Measurements from ENCODE around the gene ZNF669. TPM values are rescaled to one million over a fixed set of nuclear protein-coding genes. Genes with fewer than 3 reads are reported as not detected.

ZNF669 gene
- total and polyA plus RNA-seq, 3 donors from 2014 or later = 9.4 to 12.1 (median 10.6) TPM

- no peak for DNase-seq
- no peaks in the 10 kb centered on the region for H3K27me3 ChIP-seq
- no peak overlapping the region for H3K4me3 ChIP-seq
- H3K36me3 ChIP-seq (ENCODE audit: low read depth, missing control alignments) = no peaks in the 10 kb centered on the region
- intact Hi-C loops (cut with DNase I; ENCODE audit: low total_unique reads) = no loop called here
- no peaks in the 10 kb centered on the region for H3K9me3 ChIP-seq
- no peaks in the 10 kb centered on the region for H3K4me1 ChIP-seq
- WGBS, 2 donors = 94 to 98% methylated on average over 3 of the region's 3 CpGs
- no peak overlapping the region for H3K27ac ChIP-seq
- TF ChIP-seq POLR2A (IDR thresholded peaks at IDR 0.05) = no peak
- TF ChIP-seq CTCF (IDR thresholded peaks at IDR 0.05) = no peak
Measured at GRCh38 chr1:247064304-247064703, 39.9 kb downstream of the ZNF669 start.

- intact Hi-C loops (cut with DNase I; ENCODE audit: low total_unique reads) = no loop called here
Measured at GRCh38 chr1:247060771-247061170, 43.4 kb downstream of the ZNF669 start.

GRCh38 chr1:247056071-247056470 is 48.1 kb downstream of the ZNF669 start:
- WGBS, 2 donors = 68 to 70% methylated on average over 2 of the region's 2 CpGs
- H3K27me3 ChIP-seq = no peaks in the 10 kb centered on the region
- TF ChIP-seq POLR2A (IDR thresholded peaks at IDR 0.05) = no peak
- TF ChIP-seq CTCF (IDR thresholded peaks at IDR 0.05) = no peak
- H3K4me1 ChIP-seq = no peaks in the 10 kb centered on the region
- DNase-seq = no peak
- H3K9me3 ChIP-seq = no peaks in the 10 kb centered on the region
- no peaks in the 10 kb centered on the region for H3K36me3 ChIP-seq (ENCODE audit: low read depth, missing control alignments)
- no peak overlapping the region for H3K4me3 ChIP-seq
- no peak overlapping the region for H3K27ac ChIP-seq
- intact Hi-C loops (cut with DNase I; ENCODE audit: low total_unique reads) = no loop called here

More at GRCh38 chr1:247060771-247061170, 43.4 kb downstream of the ZNF669 start:
- TF ChIP-seq POLR2A (IDR thresholded peaks at IDR 0.05) = no peak
- no peak for TF ChIP-seq CTCF (IDR thresholded peaks at IDR 0.05)
- Histone ChIP-seq H3K4me1 (no peaks in the 10 kb centered on the region), H3K4me3 (no peak overlapping the region), H3K27me3 (no peaks in the 10 kb centered on the region), H3K27ac (no peak overlapping the region), H3K36me3 (ENCODE audit: low read depth, missing control alignments) (no peaks in the 10 kb centered on the region), H3K9me3 (no peaks in the 10 kb centered on the region)
- 85 to 90% methylated on average over 4 of the region's 4 CpGs for WGBS, 2 donors
- DNase-seq = no peak

- H3K9me3 ChIP-seq = no peaks in the 10 kb centered on the region
- H3K4me3 ChIP-seq = no peak overlapping the region
- DNase-seq = peak; percentile 66
- TF ChIP-seq CTCF (IDR thresholded peaks at IDR 0.05) = no peak
- no peak for TF ChIP-seq POLR2A (IDR thresholded peaks at IDR 0.05)
- H3K27me3 ChIP-seq = no peaks in the 10 kb centered on the region
- intact Hi-C loops (cut with DNase I; ENCODE audit: low total_unique reads) = no loop called here
- H3K36me3 ChIP-seq (ENCODE audit: low read depth, missing control alignments) = no peaks in the 10 kb centered on the region
- H3K27ac ChIP-seq = no peak overlapping the region
- no peaks in the 10 kb centered on the region for H3K4me1 ChIP-seq
- WGBS, 2 donors = 20 to 43% methylated on average over 2 of the region's 2 CpGs
Measured at GRCh38 chr1:247054992-247055415, 49.2 kb downstream of the ZNF669 start.

Other genes with a start within 250 kb of the ZNF669 start
- gene AHCTF1, start 172.4 kb downstream of the ZNF669 start, total RNA-seq = 10 to 100 TPM; 66.2 to 97.6 TPM
- 58.6 TPM for gene AHCTF1, start 172.4 kb downstream of the ZNF669 start, polyA plus RNA-seq (ENCODE audit: insufficient read depth, low read depth, low replicate concordance)
- 1 to 10 TPM; 4.6 to 6.1 TPM for gene ZNF695, start 96.3 kb downstream of the ZNF669 start, total RNA-seq
- 2.8 TPM for gene ZNF695, start 96.3 kb downstream of the ZNF669 start, polyA plus RNA-seq (ENCODE audit: insufficient read depth, low read depth, low replicate concordance)
- gene ZNF670, start 25.5 kb downstream of the ZNF669 start, total RNA-seq = 1 to 10 TPM; 3.5 to 5.5 TPM
- 5.4 TPM for gene ZNF670, start 25.5 kb downstream of the ZNF669 start, polyA plus RNA-seq (ENCODE audit: insufficient read depth, low read depth, low replicate concordance)
- 10 to 100 TPM; 12.9 to 17.3 TPM for gene ZNF124, start 67.7 kb upstream of the ZNF669 start, total RNA-seq
- 22.0 TPM for gene ZNF124, start 67.7 kb upstream of the ZNF669 start, polyA plus RNA-seq (ENCODE audit: insufficient read depth, low read depth, low replicate concordance)
- not detected for gene VN1R5, start 151.7 kb upstream of the ZNF669 start, total RNA-seq
- not detected for gene VN1R5, start 151.7 kb upstream of the ZNF669 start, polyA plus RNA-seq (ENCODE audit: insufficient read depth, low read depth, low replicate concordance)
- gene ZNF496, start 227.5 kb upstream of the ZNF669 start, total RNA-seq = 10 to 100 TPM; 61.6 to 71.1 TPM
- 45.0 TPM for gene ZNF496, start 227.5 kb upstream of the ZNF669 start, polyA plus RNA-seq (ENCODE audit: insufficient read depth, low read depth, low replicate concordance)

Data from testis (tissue), 3 donors.